ENCODE measurements around the gene PLCB3. TPM values are rescaled to one million over a fixed set of nuclear protein-coding genes. Genes with fewer than 3 reads are reported as not detected.

The PLCB3 gene
- total and polyA plus RNA-seq, 2 of the 13 experiments (the other 11 are each of a cell fraction or from before 2014, with no cell fraction given) = 7.5 to 13.8 TPM

GRCh38 chr11:64305075-64305690, 53.9 kb downstream of the PLCB3 start, which contains the start of gene ESRRA:
Gene ESRRA, plus strand, starts transcription at chr11:64305524. Its CDS starts 1,656 bp downstream, at chr11:64307180.
- no peak within 1 kb of the TSS for H2AFZ ChIP-seq (ENCODE audit: low read length)
- BruUV-seq (replicated peaks) = no TSS peak
- ChIA-PET POLR2A (interaction anchor here (0.9 to 5.5 kb wide), 16 partner anchors 12 to 473 kb away, joined by 3 to 103 read pairs (median 6); partner anchors contain the start of genes BAD, FKBP2, GPR137 and NUDT22), CTCF (ENCODE audit: low intra/inter-chr PET ratio, low total read pairs) (interaction anchor here (1.3 kb wide), 1 partner anchor 101 kb away, joined by 7 read pairs; no protein-coding TSS in a partner anchor)
- WGBS (ENCODE audit: low lambda C conversion rate) = 0% methylated on average over 20 of the region's 81 CpGs
- peak; percentile 97 for DNase-seq (ENCODE audit: low spot score)
- ATAC-seq = peak; percentile 66
- peak within 1 kb of the TSS; percentile 97 for H3K4me2 ChIP-seq (ENCODE audit: low read depth, low read length)
- peak within 1 kb of the TSS; percentile 94 for H3K27ac ChIP-seq (ENCODE audit: extremely low read length, insufficient read depth, low read length)
- peak within 1 kb of the TSS; percentile 88 for H3K9ac ChIP-seq (ENCODE audit: insufficient read depth, low read depth, low read length)
- in situ Hi-C loops (cut with HindIII; ENCODE audit: extremely low pct_ligation_motif_present, low pct_unique_long_range_greater_than_20kb) = no loop called here
- FAIRE-seq = peak; percentile 84
- H3K4me1 ChIP-seq (ENCODE audit: insufficient read depth, low read length) = peaks cover 66% of the 10 kb centered on the region
- H3K9me3 ChIP-seq (ENCODE audit: low read length) = no peaks in the 10 kb centered on the region
- peak within 1 kb of the TSS; percentile 68 to 85 (median 70) for H3K4me3 ChIP-seq (replicated peaks in 1 of 3; ENCODE audit: insufficient read depth in 1 of 3, low read depth in 2 of 3, low read length in 3 of 3)
- H3K36me3 ChIP-seq (replicated peaks in 1 of 2; ENCODE audit: control insufficient read depth in 1 of 2, insufficient read depth in 2 of 2, low read length in 2 of 2) = no peaks in the 10 kb centered on the region
- intact Hi-C loops (cut with micrococcal nuclease; ENCODE audit: unreplicated experiment) = loop anchor here (2.0 to 10.0 kb wide), 2 partner anchors 34 to 120 kb away; partner anchors contain the start of gene STIP1
- H3K79me2 ChIP-seq (ENCODE audit: insufficient read depth, low read length) = peaks cover 15% of the 10 kb centered on the region
- H4K20me1 ChIP-seq (ENCODE audit: insufficient read depth, low read length) = no peaks in the 10 kb centered on the region
- peaks cover 0 to 7% of the 10 kb centered on the region in 2 experiments; a peak in 3 of 5 replicates for H3K27me3 ChIP-seq (ENCODE audit: control insufficient read depth in 1 of 2, insufficient read depth in 2 of 2, low read length in 2 of 2)
- no peak for TF ChIP-seq MBNL3 (CRISPR knock-in tag; conservative IDR thresholded peaks at IDR 0.05)
- no peak for TF ChIP-seq ATF3 (CRISPR knock-in tag; IDR thresholded peaks at IDR 0.05)
- 0 out of 2 replicates have a peak, but pooled peaks have one; percentile 54 for TF ChIP-seq GMEB1 (CRISPR knock-in tag; IDR thresholded peaks at IDR 0.05; ENCODE audit: borderline replicate concordance)
- TF ChIP-seq NFAT5 (CRISPR knock-in tag; IDR thresholded peaks at IDR 0.05) = no peak
- TF ChIP-seq CHCHD3 (CRISPR knock-in tag; IDR thresholded peaks at IDR 0.05) = no peak
- no peak for TF ChIP-seq ZNF180 (CRISPR knock-in tag; IDR thresholded peaks at IDR 0.05; ENCODE audit: borderline replicate concordance, low read depth)
- TF ChIP-seq ARNTL (CRISPR knock-in tag; IDR thresholded peaks at IDR 0.05) = 0 out of 2 replicates have a peak, but pooled peaks have one; percentile 5
- no peak for TF ChIP-seq ZNF367 (CRISPR knock-in tag; IDR thresholded peaks at IDR 0.05; ENCODE audit: borderline replicate concordance)
- TF ChIP-seq ZBTB38 (CRISPR knock-in tag; IDR thresholded peaks at IDR 0.05) = no peak
- no peak for TF ChIP-seq ZBTB8A (CRISPR knock-in tag; IDR thresholded peaks at IDR 0.05; ENCODE audit: borderline replicate concordance, low read depth)
- no peak for TF ChIP-seq ZNF547 (CRISPR knock-in tag; IDR thresholded peaks at IDR 0.05)
- no peak for TF ChIP-seq SRY (CRISPR knock-in tag; IDR thresholded peaks at IDR 0.05)
- no peak for TF ChIP-seq TBP (CRISPR knock-in tag; IDR thresholded peaks at IDR 0.05)
- TF ChIP-seq FOXA3 (CRISPR knock-in tag; IDR thresholded peaks at IDR 0.05) = no peak
- peak; percentile 78 for TF ChIP-seq SPEN (CRISPR knock-in tag; IDR thresholded peaks at IDR 0.05; ENCODE audit: low read depth)
- TF ChIP-seq ZNF768 (CRISPR knock-in tag; IDR thresholded peaks at IDR 0.05) = no peak
- TF ChIP-seq ZBTB42 (CRISPR knock-in tag; IDR thresholded peaks at IDR 0.05) = no peak
- TF ChIP-seq TEAD3 (CRISPR knock-in tag; optimal IDR thresholded peaks at IDR 0.05; ENCODE audit: borderline replicate concordance) = no peak
